Measurements from ENCODE around the gene PTPRD.

The PTPRD gene

GRCh38 chr9:8362250-8362649, 2250.6 kb downstream of the PTPRD start:
- Histone ChIP-seq H3K27me3 (ENCODE audit: control insufficient read depth in 1 of 2, insufficient read depth in 2 of 2, low read length in 2 of 2) (no peaks in the 10 kb centered on the region), H3K36me3 (ENCODE audit: control insufficient read depth in 1 of 2, insufficient read depth in 2 of 2, low read length in 2 of 2) (no peaks in the 10 kb centered on the region), H3K9ac (ENCODE audit: low read depth in 1 of 2, low read length in 2 of 2) (no peak overlapping the region), H3K27ac (ENCODE audit: low read depth, low read length) (no peak overlapping the region), H3K9me3 (ENCODE audit: control insufficient read depth in 1 of 2, low read length in 2 of 2) (no peaks in the 10 kb centered on the region), H3K4me3 (ENCODE audit: low read depth in 1 of 2, low read length in 2 of 2) (no peak overlapping the region), H3K4me1 (ENCODE audit: control insufficient read depth in 1 of 2, insufficient read depth in 2 of 2, low read length in 2 of 2) (no peaks in the 10 kb centered on the region)

DNA sequence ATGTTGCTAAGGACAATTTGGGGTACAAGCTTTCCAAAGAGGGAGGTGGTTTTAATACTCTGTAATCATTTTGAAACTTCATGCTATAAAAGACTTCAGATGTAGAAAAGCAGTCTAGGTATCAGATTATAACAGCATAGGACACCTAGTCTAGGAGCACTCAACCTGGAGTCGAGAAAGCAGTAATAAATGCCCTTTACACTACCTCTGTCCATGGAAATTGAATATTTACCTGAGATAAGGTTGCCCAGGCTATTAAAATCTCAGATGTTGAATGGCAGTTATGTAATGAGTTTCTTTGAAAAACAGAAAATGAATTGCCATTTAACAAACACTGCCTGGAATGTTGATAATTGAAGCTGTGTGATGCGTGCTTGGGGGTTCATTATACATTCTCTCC, 2251.4 kb downstream of the PTPRD start:
- H3K27ac ChIP-seq (ENCODE audit: low read depth, low read length): no peak overlapping the region
- no peak overlapping the region for H3K4me3 ChIP-seq (ENCODE audit: low read depth in 1 of 2, low read length in 2 of 2)

DNA sequence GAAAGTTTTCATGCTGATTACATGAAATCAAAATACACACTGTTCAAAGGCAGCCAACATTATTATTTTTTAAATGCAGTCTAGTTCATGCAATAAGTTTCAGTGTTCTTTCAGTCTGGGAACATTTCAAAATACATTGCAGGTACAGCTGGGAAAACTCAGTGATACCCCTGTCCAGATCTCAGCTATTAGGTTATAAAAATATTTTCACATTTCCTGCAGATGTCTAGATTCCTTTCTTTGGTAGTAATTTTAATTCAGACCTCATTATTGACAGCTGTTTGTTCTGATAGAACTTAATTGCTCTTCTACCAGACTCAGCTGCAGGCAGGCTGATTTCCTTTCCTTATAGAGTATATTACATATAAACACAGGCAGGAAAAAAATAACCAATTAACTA, 2256.4 kb downstream of the PTPRD start:
- Histone ChIP-seq H3K4me3 (ENCODE audit: low read depth in 1 of 2, low read length in 2 of 2) (no peak overlapping the region), H3K27ac (ENCODE audit: low read depth, low read length) (no peak overlapping the region), H3K9ac (ENCODE audit: low read depth in 1 of 2, low read length in 2 of 2) (no peak overlapping the region), H3K9me3 (ENCODE audit: control insufficient read depth in 1 of 2, low read length in 2 of 2) (no peaks in the 10 kb centered on the region), H3K4me1 (ENCODE audit: control insufficient read depth in 1 of 2, insufficient read depth in 2 of 2, low read length in 2 of 2) (no peaks in the 10 kb centered on the region), H3K27me3 (ENCODE audit: control insufficient read depth in 1 of 2, insufficient read depth in 2 of 2, low read length in 2 of 2) (no peaks in the 10 kb centered on the region), H3K36me3 (ENCODE audit: control insufficient read depth in 1 of 2, insufficient read depth in 2 of 2, low read length in 2 of 2) (no peaks in the 10 kb centered on the region)

More for the DNA sequence above, 2251.4 kb downstream of the PTPRD start:
- Histone ChIP-seq H3K4me1 (ENCODE audit: control insufficient read depth in 1 of 2, insufficient read depth in 2 of 2, low read length in 2 of 2) (no peaks in the 10 kb centered on the region), H3K9me3 (ENCODE audit: control insufficient read depth in 1 of 2, low read length in 2 of 2) (no peaks in the 10 kb centered on the region), H3K27me3 (ENCODE audit: control insufficient read depth in 1 of 2, insufficient read depth in 2 of 2, low read length in 2 of 2) (no peaks in the 10 kb centered on the region), H3K36me3 (ENCODE audit: control insufficient read depth in 1 of 2, insufficient read depth in 2 of 2, low read length in 2 of 2) (no peaks in the 10 kb centered on the region), H3K9ac (ENCODE audit: low read depth in 1 of 2, low read length in 2 of 2) (no peak overlapping the region)

DNA sequence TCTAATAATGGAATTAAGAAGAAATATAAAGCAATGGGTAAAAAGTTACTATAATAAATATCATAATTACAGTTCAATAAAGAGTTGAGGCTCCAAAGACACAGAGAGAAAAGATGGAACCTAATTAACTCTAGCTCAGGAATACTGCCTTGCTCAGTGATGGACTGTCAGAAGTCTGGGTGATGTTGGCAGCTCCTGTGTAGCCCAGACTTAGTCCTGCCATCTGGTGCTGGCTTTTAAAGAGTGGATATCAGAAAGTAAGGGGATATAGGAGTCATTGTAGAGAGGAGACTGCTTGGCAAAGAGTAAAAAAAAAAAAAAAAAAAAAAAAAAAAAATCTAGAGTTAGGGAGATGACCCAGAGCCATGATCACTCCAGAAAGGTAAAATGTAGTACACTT, 2261.4 kb downstream of the PTPRD start:
- Histone ChIP-seq H3K4me3 (ENCODE audit: low read depth in 1 of 2, low read length in 2 of 2) (no peak overlapping the region), H3K36me3 (ENCODE audit: control insufficient read depth in 1 of 2, insufficient read depth in 2 of 2, low read length in 2 of 2) (no peaks in the 10 kb centered on the region), H3K9me3 (ENCODE audit: control insufficient read depth in 1 of 2, low read length in 2 of 2) (no peaks in the 10 kb centered on the region), H3K27me3 (ENCODE audit: control insufficient read depth in 1 of 2, insufficient read depth in 2 of 2, low read length in 2 of 2) (no peaks in the 10 kb centered on the region), H3K27ac (ENCODE audit: low read depth, low read length) (no peak overlapping the region), H3K9ac (ENCODE audit: low read depth in 1 of 2, low read length in 2 of 2) (no peak overlapping the region), H3K4me1 (ENCODE audit: control insufficient read depth in 1 of 2, insufficient read depth in 2 of 2, low read length in 2 of 2) (no peaks in the 10 kb centered on the region)

DNA sequence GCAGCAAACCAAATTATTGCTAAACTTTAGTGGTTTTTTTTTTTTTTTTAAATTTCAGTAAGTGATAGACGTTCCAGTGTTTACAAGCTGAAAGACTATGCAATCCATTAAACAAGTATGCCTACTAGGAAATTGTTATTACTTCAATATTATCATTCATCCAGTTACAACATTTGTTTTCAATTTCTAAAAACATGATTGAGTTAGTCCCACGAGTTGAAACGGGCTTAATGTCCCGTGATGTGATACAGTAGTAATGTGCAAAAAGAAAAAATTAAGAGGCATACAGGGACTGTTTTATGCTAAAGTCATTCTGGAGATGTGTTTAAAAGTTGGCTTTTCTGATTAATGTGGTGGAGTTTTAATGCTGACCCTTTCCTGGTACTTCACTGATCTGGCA, 2262.9 kb downstream of the PTPRD start:
- no peaks in the 10 kb centered on the region for H3K27me3 ChIP-seq (ENCODE audit: control insufficient read depth in 1 of 2, insufficient read depth in 2 of 2, low read length in 2 of 2)
- H3K27ac ChIP-seq (ENCODE audit: low read depth, low read length): no peak overlapping the region
- no peaks in the 10 kb centered on the region for H3K4me1 ChIP-seq (ENCODE audit: control insufficient read depth in 1 of 2, insufficient read depth in 2 of 2, low read length in 2 of 2)
- no peak overlapping the region for H3K9ac ChIP-seq (ENCODE audit: low read depth in 1 of 2, low read length in 2 of 2)
- H3K36me3 ChIP-seq (ENCODE audit: control insufficient read depth in 1 of 2, insufficient read depth in 2 of 2, low read length in 2 of 2): no peaks in the 10 kb centered on the region
- no peaks in the 10 kb centered on the region for H3K9me3 ChIP-seq (ENCODE audit: control insufficient read depth in 1 of 2, low read length in 2 of 2)
- no peak overlapping the region for H3K4me3 ChIP-seq (ENCODE audit: low read depth in 1 of 2, low read length in 2 of 2)

- Histone ChIP-seq H3K27ac (ENCODE audit: low read depth, low read length) (no peak overlapping the region), H3K4me1 (ENCODE audit: control insufficient read depth in 1 of 2, insufficient read depth in 2 of 2, low read length in 2 of 2) (no peaks in the 10 kb centered on the region), H3K9ac (ENCODE audit: low read depth in 1 of 2, low read length in 2 of 2) (no peak overlapping the region)
These were observed 2263.4 kb downstream of the PTPRD start for GRCh38 chr9:8349376-8349775.

DNA sequence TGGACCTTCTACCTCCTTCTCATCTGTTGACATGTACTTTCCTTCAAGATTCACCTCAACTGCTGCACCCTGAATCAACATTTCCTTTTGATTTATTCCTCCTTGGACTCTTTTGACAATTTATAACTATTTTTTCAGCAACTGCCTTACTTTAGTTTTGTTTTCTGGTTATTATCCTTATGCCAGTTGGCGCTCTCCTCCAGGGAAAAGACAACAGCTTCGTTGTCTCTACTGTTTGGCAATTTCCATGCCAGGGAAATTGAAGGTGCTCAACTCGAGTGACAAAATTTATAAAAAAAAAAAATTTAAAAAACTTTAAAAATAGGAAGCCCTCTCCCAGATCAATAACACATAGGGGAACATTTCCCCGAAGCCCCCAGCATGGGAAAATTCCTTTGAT, 2264.0 kb downstream of the PTPRD start:
- no peaks in the 10 kb centered on the region for H3K4me1 ChIP-seq (ENCODE audit: control insufficient read depth in 1 of 2, insufficient read depth in 2 of 2, low read length in 2 of 2)
- H3K9ac ChIP-seq (ENCODE audit: low read depth in 1 of 2, low read length in 2 of 2): no peak overlapping the region
- no peaks in the 10 kb centered on the region for H3K36me3 ChIP-seq (ENCODE audit: control insufficient read depth in 1 of 2, insufficient read depth in 2 of 2, low read length in 2 of 2)
- no peak overlapping the region for H3K4me3 ChIP-seq (ENCODE audit: low read depth in 1 of 2, low read length in 2 of 2)
- no peaks in the 10 kb centered on the region for H3K9me3 ChIP-seq (ENCODE audit: control insufficient read depth in 1 of 2, low read length in 2 of 2)
- H3K27ac ChIP-seq (ENCODE audit: low read depth, low read length): no peak overlapping the region
- H3K27me3 ChIP-seq (ENCODE audit: control insufficient read depth in 1 of 2, insufficient read depth in 2 of 2, low read length in 2 of 2): no peaks in the 10 kb centered on the region

More at GRCh38 chr9:8349376-8349775, 2263.4 kb downstream of the PTPRD start:
- Histone ChIP-seq H3K36me3 (ENCODE audit: control insufficient read depth in 1 of 2, insufficient read depth in 2 of 2, low read length in 2 of 2) (no peaks in the 10 kb centered on the region), H3K27me3 (ENCODE audit: control insufficient read depth in 1 of 2, insufficient read depth in 2 of 2, low read length in 2 of 2) (no peaks in the 10 kb centered on the region), H3K4me3 (ENCODE audit: low read depth in 1 of 2, low read length in 2 of 2) (no peak overlapping the region), H3K9me3 (ENCODE audit: control insufficient read depth in 1 of 2, low read length in 2 of 2) (no peaks in the 10 kb centered on the region)

DNA sequence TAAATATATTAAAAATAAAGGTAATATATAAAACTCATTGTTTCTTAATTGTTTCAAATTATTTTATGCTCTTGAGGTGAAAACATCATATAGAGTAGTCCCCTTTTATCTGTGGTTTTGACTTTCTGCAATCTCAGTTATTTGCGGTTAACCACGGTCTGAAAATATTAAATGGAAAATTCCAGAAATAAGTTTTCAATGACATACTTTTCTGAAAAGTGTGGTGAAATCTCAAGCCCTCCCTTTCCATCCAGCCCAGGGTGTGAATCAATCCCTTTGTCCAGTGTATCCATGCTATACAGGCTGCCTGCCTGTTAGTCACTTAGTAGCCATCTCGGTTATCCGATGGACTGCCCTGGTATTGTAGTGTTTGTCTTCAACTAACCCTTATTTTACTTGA, 2266.5 kb downstream of the PTPRD start:
- H3K27ac ChIP-seq (ENCODE audit: low read depth, low read length): no peak overlapping the region
- no peaks in the 10 kb centered on the region for H3K36me3 ChIP-seq (ENCODE audit: control insufficient read depth in 1 of 2, insufficient read depth in 2 of 2, low read length in 2 of 2)
- H3K9me3 ChIP-seq (ENCODE audit: control insufficient read depth in 1 of 2, low read length in 2 of 2): no peaks in the 10 kb centered on the region
- no peaks in the 10 kb centered on the region for H3K4me1 ChIP-seq (ENCODE audit: control insufficient read depth in 1 of 2, insufficient read depth in 2 of 2, low read length in 2 of 2)
- no peak overlapping the region for H3K9ac ChIP-seq (ENCODE audit: low read depth in 1 of 2, low read length in 2 of 2)
- no peaks in the 10 kb centered on the region for H3K27me3 ChIP-seq (ENCODE audit: control insufficient read depth in 1 of 2, insufficient read depth in 2 of 2, low read length in 2 of 2)
- H3K4me3 ChIP-seq (ENCODE audit: low read depth in 1 of 2, low read length in 2 of 2): no peak overlapping the region

DNA sequence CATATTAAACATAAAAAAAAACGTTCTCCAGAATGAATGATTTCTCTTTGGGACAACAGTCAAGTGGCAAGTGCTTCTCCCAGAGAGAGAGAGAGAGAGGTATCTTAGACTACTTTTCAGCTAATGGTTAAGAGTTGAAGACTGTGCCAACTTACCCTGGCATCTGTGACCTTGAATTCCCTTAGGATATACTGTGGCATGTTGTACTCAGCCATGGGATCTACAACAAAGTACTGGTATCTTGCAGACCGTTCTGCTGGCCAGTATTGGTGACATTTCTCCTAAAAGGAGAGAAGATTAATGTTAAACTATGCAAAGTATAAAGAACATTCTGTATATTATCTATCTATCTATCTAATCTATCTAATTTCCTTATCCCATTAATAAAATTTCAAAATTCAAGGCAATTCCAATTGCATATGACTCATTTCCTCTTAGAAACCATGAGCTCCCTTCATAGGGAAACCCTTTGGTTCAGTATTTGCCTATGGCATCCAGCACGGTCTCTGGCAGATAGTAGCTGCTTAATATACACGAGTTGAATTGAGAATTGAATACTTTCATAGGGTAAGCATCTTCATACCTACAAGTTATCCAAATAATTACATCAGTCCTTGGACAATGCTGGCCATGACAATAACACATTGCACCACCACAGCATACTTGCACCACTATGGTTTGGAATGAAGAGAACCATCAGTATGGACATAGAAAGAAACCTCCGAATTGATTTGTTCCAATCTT, 2273.9 kb downstream of the PTPRD start:
- no peaks in the 10 kb centered on the region for H3K9me3 ChIP-seq (ENCODE audit: control insufficient read depth in 1 of 2, low read length in 2 of 2)
- H3K27ac ChIP-seq (ENCODE audit: low read depth, low read length): no peak overlapping the region
- no peak overlapping the region for H3K4me3 ChIP-seq (ENCODE audit: low read depth in 1 of 2, low read length in 2 of 2)
- H3K4me1 ChIP-seq (ENCODE audit: control insufficient read depth in 1 of 2, insufficient read depth in 2 of 2, low read length in 2 of 2): peaks cover 3 to 17% of the 10 kb centered on the region in 2 donors
- no peak overlapping the region for H3K9ac ChIP-seq (ENCODE audit: low read depth in 1 of 2, low read length in 2 of 2)
- no peaks in the 10 kb centered on the region for H3K36me3 ChIP-seq (ENCODE audit: control insufficient read depth in 1 of 2, insufficient read depth in 2 of 2, low read length in 2 of 2)
- H3K27me3 ChIP-seq (ENCODE audit: control insufficient read depth in 1 of 2, insufficient read depth in 2 of 2, low read length in 2 of 2): no peaks in the 10 kb centered on the region

- H3K9me3 ChIP-seq (ENCODE audit: control insufficient read depth in 1 of 2, low read length in 2 of 2): no peaks in the 10 kb centered on the region
- peaks cover 3 to 17% of the 10 kb centered on the region in 2 donors for H3K4me1 ChIP-seq (ENCODE audit: control insufficient read depth in 1 of 2, insufficient read depth in 2 of 2, low read length in 2 of 2)
- H3K36me3 ChIP-seq (ENCODE audit: control insufficient read depth in 1 of 2, insufficient read depth in 2 of 2, low read length in 2 of 2): no peaks in the 10 kb centered on the region
- no peak overlapping the region for H3K9ac ChIP-seq (ENCODE audit: low read depth in 1 of 2, low read length in 2 of 2)
- no peaks in the 10 kb centered on the region for H3K27me3 ChIP-seq (ENCODE audit: control insufficient read depth in 1 of 2, insufficient read depth in 2 of 2, low read length in 2 of 2)
- no peak overlapping the region for H3K4me3 ChIP-seq (ENCODE audit: low read depth in 1 of 2, low read length in 2 of 2)
- no peak overlapping the region for H3K27ac ChIP-seq (ENCODE audit: low read depth, low read length)
These were observed 2274.7 kb downstream of the PTPRD start for GRCh38 chr9:8337834-8338766.
